Stimulated activated CD8-positive, alpha-beta memory T cell treated with anti-CD3 and anti-CD28 coated beads, Interleukin-15, amount 100 ng/mL, for 1 hour (primary cell): ENCODE data around the gene HARS2.
"Not testable (repeated sequence)": the region's sequence is repeated elsewhere in the genome, so short reads cannot be mapped to it uniquely, and the experiment has no call there.

Source experiments
- DNase-seq: peaks from one replicate; pipeline ENCODE4 v3.0.0-alpha.2; 2020; ENCODE audit warnings: low read depth

The HARS2 gene

GRCh38 chr5:140690941-140691924, at the start of gene HARS2, which contains the start of gene HARS1:
Gene HARS2, plus strand, starts transcription at chr5:140691455. Its CDS starts 194 bp downstream, at chr5:140691649.
Gene HARS1, minus strand, starts transcription at chr5:140691370. Its CDS starts 66 bp downstream, at chr5:140691304.
- DNase-seq: peak; percentile 68

GRCh38 chr5:140641716-140642115, 49.5 kb upstream of the HARS2 start:
- DNase-seq: no peak

GRCh38 chr5:140642718-140643117, 48.5 kb upstream of the HARS2 start:
- DNase-seq: no peak

GRCh38 chr5:140647042-140647419, 44.2 kb upstream of the HARS2 start:
- DNase-seq: no peak

- DNase-seq: no peak
These were observed 32.4 kb upstream of the HARS2 start for GRCh38 chr5:140658870-140659269.

- DNase-seq: not testable (repeated sequence)
These were observed 30.9 kb upstream of the HARS2 start for GRCh38 chr5:140660371-140660770.

GRCh38 chr5:140664030-140664358, 27.3 kb upstream of the HARS2 start:
- no peak for DNase-seq

GRCh38 chr5:140664359-140665119, 26.7 kb upstream of the HARS2 start, which contains the start of gene WDR55:
Gene WDR55, plus strand, starts transcription at chr5:140664904. Its CDS starts 9 bp downstream, at chr5:140664913.
- peak; percentile 91 for DNase-seq

GRCh38 chr5:140671035-140671434, 20.2 kb upstream of the HARS2 start:
- not testable (repeated sequence) for DNase-seq

- DNase-seq: no peak
These were observed 19.7 kb upstream of the HARS2 start for GRCh38 chr5:140671472-140672125.

- DNase-seq: no peak
These were observed 18.6 kb upstream of the HARS2 start for GRCh38 chr5:140672455-140673186.

- no peak for DNase-seq
These were observed 17.9 kb upstream of the HARS2 start, which contains the start of gene DND1 for GRCh38 chr5:140673187-140673976. Gene DND1, minus strand, starts transcription at chr5:140673576. Its CDS starts 34 bp downstream, at chr5:140673542.

- DNase-seq: no peak
These were observed 17.0 kb upstream of the HARS2 start for GRCh38 chr5:140674211-140674610.

- no peak for DNase-seq
These were observed 16.6 kb upstream of the HARS2 start for GRCh38 chr5:140674629-140675028.

- DNase-seq: no peak
These were observed 13.3 kb upstream of the HARS2 start for GRCh38 chr5:140677947-140678346.

- no peak for DNase-seq
These were observed 12.3 kb upstream of the HARS2 start for GRCh38 chr5:140678993-140679392.

GRCh38 chr5:140690376-140690932, 801 bp upstream of the HARS2 start:
- no peak for DNase-seq

GRCh38 chr5:140694276-140694675, 3.0 kb downstream of the HARS2 start:
- no peak for DNase-seq

GRCh38 chr5:140696891-140697492, 5.7 kb downstream of the HARS2 start:
- no peak for DNase-seq
